Spinal cord (tissue), 10 donors: Measurements from ENCODE around the gene NLRP12. TPM values are rescaled to one million over a fixed set of nuclear protein-coding genes. Genes with fewer than 3 reads are reported as not detected.
A peak's percentile ranks its signal among the peaks of the same experiment; 100 is the strongest.
"Not testable (repeated sequence)": the region's sequence is repeated elsewhere in the genome, so short reads cannot be mapped to it uniquely, and the experiment has no call there.

ENCODE experiments used
- DNase-seq, 6 donors: peaks; one replicate each; pipeline versions ENCODE4 v3.0.0 to v3.0.0-alpha.2; 2013 to 2015; ENCODE audit warnings: low spot score in 6 of 6, low read depth in 4 of 6
- H3K27ac ChIP-seq: one replicate; pipeline ENCODE4 v1.5.1; 2013; ENCODE audit warnings: low read depth, low read length, control low read depth
- H3K27me3 ChIP-seq: one replicate; pipeline ENCODE4 v1.6.1; 2013; ENCODE audit warnings: low read length; ENCODE audit not compliant: control insufficient read depth, insufficient read depth
- H3K36me3 ChIP-seq: one replicate; pipeline ENCODE4 v1.6.1; 2013; ENCODE audit warnings: low read length; ENCODE audit not compliant: control insufficient read depth, insufficient read depth
- H3K4me1 ChIP-seq: one replicate; pipeline ENCODE4 v1.6.1; 2013; ENCODE audit warnings: low read length; ENCODE audit not compliant: control insufficient read depth, insufficient read depth
- H3K4me3 ChIP-seq: one replicate; pipeline ENCODE4 v1.5.1; 2013; ENCODE audit warnings: low read depth, low read length, control low read depth
- H3K9me3 ChIP-seq: one replicate; pipeline ENCODE4 v1.6.1; 2013; ENCODE audit warnings: low read length; ENCODE audit not compliant: control insufficient read depth, insufficient read depth
- WGBS: methylation state at CpG from one replicate; pipeline ENCODE4 v1.1.5; 2013; ENCODE audit warnings: missing lambda C conversion rate; ENCODE audit not compliant: insufficient coverage; 5-methylcytosine and 5-hydroxymethylcytosine counted together
- polyA plus RNA-seq, 2 donors: library from polyadenylated mRNA; unstranded; fragments of 120-200 nt; gene quantifications; one replicate each; pipeline ENCODE4 v1.2.1, GENCODE V29; 2013; ENCODE audit not compliant: insufficient read length in 2 of 2
- total RNA-seq, 2 donors: library from RNA; depleted of rRNA in 1 of 2; stranded (reverse); fragments of 120-200 nt in 1 of 2; fragments of >200 nt in 1 of 2; gene quantifications; one replicate each; pipeline versions ENCODE4 v1.2.3 to v1.2.4, GENCODE V29; 2013 to 2014
- donor health status: healthy.

The NLRP12 gene
- total and polyA plus RNA-seq, 4 donors = 0.11 to 0.99 (median 0.36) TPM; not detected in 1

DNA sequence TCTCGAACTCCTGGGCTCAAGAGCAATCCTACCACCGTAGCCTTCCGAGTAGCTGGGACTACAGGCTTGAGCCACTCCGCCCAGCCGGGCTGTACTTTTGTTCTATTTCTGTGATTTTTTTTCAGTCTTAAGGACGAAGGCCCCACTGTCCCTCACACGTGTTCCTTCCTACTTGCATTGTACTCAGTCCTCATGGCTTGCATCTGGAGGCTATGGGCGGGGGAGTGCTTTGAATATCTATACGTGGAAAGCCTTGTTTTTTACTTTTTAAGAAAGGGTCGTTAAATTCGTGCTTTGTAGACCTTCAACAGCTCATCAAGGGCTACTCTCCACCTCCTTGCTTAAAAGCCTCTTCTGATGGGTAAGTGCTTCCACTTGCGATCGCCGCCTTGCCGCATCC lies 36.8 kb downstream of the NLRP12 start:
- Histone ChIP-seq H3K4me1 (no peaks in the 10 kb centered on the region), H3K9me3 (no peaks in the 10 kb centered on the region), H3K4me3 (no peak overlapping the region), H3K36me3 (no peaks in the 10 kb centered on the region), H3K27ac (no peak overlapping the region), H3K27me3 (no peaks in the 10 kb centered on the region)
- WGBS = 92% methylated on average over 9 of the region's 15 CpGs
- no peak for DNase-seq

DNA sequence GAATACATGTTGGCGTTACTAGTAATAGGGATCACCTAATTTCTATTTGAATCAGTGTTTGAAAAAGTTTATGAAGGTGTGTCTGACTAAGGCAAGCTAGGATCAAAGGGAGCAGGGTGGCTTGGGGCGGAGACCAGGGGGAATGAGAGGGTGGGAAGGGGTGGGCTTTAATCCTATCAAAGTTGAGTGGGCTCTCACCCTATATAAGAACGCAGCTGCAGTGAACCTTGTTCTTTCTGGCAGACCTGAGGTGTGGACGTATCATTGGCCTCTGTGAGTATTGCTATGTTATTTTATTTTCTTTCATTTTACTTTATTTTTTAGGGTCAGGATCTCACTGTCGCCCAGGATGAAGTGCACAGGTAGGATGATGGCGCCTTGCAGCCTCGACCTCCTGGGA lies 37.4 kb downstream of the NLRP12 start:
- no peak for DNase-seq
- no peaks in the 10 kb centered on the region for H3K4me1 ChIP-seq
- no peak overlapping the region for H3K4me3 ChIP-seq
- no CpG with 5 or more reads among the region's 7 CpGs for WGBS
- no peaks in the 10 kb centered on the region for H3K36me3 ChIP-seq
- H3K27me3 ChIP-seq = no peaks in the 10 kb centered on the region
- H3K27ac ChIP-seq = no peak overlapping the region
- no peaks in the 10 kb centered on the region for H3K9me3 ChIP-seq

DNA sequence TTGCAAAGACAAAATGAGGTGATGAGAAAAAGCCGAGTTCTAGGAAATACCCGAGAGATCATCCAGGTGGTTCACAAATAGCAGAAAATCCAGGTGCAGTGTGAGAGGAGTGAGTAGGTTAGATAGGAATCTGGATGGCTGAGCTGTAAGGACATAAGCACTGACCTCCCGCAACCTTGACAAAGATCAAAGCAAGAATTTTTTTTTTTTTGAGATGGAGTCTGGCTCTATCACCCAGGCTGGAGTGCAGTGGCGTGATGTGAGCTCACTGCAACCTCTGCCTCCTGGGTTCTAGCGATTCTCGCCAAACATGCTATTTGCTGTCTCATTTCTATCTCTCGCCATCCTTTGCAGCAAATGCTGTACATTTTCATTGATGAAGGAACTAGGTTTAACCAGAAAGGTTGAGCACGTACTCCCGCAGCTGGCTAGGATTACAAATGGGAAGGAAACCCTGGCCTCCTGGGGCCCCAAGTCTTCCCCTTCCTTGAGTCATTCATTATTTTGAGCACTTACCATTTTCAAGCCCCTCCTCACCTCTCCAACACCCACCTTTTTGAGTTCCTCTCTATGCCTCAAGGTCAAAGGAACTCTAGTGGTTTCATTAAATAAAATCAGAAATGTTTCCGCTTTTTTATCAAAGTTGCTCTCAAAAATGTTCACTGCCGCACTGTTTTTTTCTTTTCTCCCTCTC lies 38.8 kb downstream of the NLRP12 start:
- no peak overlapping the region for H3K27ac ChIP-seq
- 80% methylated on average over 10 of the region's 11 CpGs for WGBS
- no peak for DNase-seq

DNA sequence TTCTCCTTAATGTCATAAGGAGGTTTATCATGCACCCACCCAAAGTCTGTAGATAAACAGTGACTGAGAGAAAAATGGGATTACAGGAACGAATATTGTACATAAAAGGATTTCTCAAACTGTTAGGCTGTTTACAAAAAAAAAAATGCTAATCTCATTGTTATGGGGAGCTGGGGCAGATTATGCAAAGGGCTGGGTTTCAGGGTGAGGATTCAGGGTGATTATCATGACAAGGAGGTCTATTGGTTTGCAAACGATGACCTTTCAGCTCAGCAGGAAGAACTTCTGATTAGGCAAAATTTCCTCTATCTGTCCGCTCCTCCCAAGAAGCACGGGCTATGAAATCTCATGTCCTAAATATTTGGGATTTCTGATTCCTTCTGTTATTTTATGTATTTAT lies 41.4 kb downstream of the NLRP12 start:
- DNase-seq = no peak
- H3K4me3 ChIP-seq = no peak overlapping the region
- no peaks in the 10 kb centered on the region for H3K9me3 ChIP-seq
- no peaks in the 10 kb centered on the region for H3K4me1 ChIP-seq
- H3K27me3 ChIP-seq = no peaks in the 10 kb centered on the region
- no peaks in the 10 kb centered on the region for H3K36me3 ChIP-seq
- WGBS = 100% methylated on average over 1 of the region's 4 CpGs
- H3K27ac ChIP-seq = no peak overlapping the region

More for the DNA sequence above, 38.8 kb downstream of the NLRP12 start:
- Histone ChIP-seq H3K4me1 (no peaks in the 10 kb centered on the region), H3K36me3 (no peaks in the 10 kb centered on the region), H3K4me3 (no peak overlapping the region), H3K27me3 (no peaks in the 10 kb centered on the region), H3K9me3 (no peaks in the 10 kb centered on the region)

DNA sequence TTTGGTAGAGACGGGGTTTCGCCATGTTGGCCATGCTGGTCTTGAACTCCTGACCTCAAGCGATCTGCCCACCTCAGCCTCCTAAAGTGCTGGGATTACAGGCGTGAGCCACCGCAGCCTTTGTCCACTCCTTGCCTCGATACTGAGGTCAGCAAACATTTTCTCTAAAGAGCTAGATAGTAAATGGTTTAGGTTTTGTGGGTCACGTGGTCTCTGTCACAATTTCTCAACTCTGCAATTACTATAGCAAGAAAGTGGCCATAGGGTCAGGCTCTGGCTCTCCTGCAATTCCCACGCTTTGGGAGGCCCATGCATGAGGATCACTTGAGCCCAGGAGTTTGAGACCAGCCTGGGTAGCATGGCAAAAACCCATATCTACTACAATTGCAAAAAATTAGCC lies 42.8 kb downstream of the NLRP12 start:
- WGBS = 81% methylated on average over 5 of the region's 8 CpGs
- H3K36me3 ChIP-seq, DNase-seq, H3K4me3 ChIP-seq, H3K4me1 ChIP-seq, H3K27me3 ChIP-seq, H3K9me3 ChIP-seq, H3K27ac ChIP-seq: not testable (repeated sequence)

DNA sequence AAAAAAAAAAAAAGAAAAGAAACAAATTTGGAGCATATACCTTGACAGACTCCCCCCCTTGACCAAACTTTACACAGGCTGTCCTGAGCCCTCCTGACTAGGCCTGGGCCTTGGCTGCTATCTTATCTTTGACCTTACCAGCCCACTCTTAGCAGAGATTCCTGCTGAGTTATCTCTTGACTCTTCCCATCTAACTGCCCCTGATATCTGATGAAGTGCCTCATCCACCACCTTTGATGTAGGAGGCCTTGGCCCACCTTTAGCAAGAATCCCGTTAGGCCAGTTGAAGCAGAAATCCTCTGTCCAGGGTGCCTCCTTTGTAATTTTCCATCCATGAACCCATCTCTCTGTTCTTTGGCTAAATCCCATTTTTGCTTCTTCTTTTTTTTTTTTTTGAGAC lies 43.6 kb downstream of the NLRP12 start:
- WGBS = no CpG with 5 or more reads among the region's 1 CpG
- Histone ChIP-seq H3K4me1 (no peaks in the 10 kb centered on the region), H3K9me3 (no peaks in the 10 kb centered on the region), H3K27ac (no peak overlapping the region), H3K4me3 (no peak overlapping the region), H3K36me3 (no peaks in the 10 kb centered on the region), H3K27me3 (no peaks in the 10 kb centered on the region)
- no peak for DNase-seq

DNA sequence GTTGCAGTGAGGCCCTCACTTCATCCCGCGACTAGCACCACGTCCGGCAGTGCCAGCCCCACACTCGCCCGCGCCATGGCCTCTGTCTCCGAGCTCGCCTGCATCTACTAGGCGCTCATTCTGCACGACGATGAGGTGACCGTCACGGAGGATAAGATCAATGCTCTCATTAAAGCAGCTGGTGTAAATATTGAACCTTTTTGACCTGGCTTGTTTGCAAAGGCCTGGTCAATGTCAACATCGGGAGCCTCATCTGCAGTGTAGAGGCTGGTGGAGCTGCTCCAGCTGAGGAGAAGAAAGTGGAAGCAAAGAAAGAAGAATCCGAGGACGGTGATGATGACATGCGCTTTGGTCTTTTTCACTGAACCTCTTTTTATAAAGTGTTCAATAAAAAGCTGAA lies 48.6 kb downstream of the NLRP12 start:
- 89% methylated on average over 15 of the region's 18 CpGs for WGBS

DNA sequence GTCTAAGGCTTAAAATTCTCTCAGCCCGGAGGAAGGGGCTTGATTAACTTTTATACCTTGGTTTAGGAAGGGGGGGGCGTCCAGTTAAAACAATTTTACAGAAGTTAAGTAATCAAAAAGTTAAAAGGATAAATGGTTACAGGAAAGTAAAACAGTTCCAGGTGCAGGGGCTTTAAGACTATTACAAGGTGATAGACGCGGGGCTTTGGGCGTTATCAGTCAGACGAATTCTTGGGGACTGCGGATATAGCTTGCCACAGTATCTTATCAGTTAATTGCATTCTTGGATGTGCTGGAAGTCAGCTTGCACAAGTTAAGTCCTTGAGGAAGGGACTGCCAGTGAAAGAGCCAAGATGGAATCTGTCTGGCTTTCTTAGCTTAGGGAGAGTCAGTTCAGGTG lies 49.6 kb downstream of the NLRP12 start:
- DNase-seq, H3K4me1 ChIP-seq, H3K36me3 ChIP-seq, H3K9me3 ChIP-seq, H3K27ac ChIP-seq, H3K27me3 ChIP-seq, H3K4me3 ChIP-seq: not testable (repeated sequence)
- WGBS = 49% methylated on average over 2 of the region's 7 CpGs

More for the DNA sequence above, 48.6 kb downstream of the NLRP12 start:
- Histone ChIP-seq H3K9me3 (no peaks in the 10 kb centered on the region), H3K4me1 (no peaks in the 10 kb centered on the region), H3K27ac (no peak overlapping the region), H3K4me3 (no peak overlapping the region), H3K27me3 (no peaks in the 10 kb centered on the region), H3K36me3 (no peaks in the 10 kb centered on the region)
- DNase-seq = no peak

DNA sequence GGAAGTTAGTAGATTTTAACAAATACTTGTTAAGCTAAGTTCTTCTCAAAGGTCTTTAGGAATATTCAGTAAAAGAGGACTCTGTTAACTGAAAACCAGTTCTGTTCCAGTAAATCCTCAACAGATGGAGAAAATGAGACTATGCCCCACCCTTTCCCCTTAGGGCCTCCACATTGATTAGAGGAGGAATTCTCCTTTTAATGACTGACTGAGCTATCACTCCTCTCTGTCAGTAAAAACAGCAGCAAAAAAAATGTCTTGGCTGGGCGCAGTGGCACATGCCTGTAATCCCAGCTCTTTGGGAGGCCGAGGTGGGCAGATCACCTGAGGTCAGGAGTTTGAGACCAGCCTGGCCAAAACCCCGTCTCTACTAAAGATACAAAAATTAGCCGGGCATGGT lies 50.1 kb downstream of the NLRP12 start:
- no peak for DNase-seq
- Histone ChIP-seq H3K4me3 (no peak overlapping the region), H3K27me3 (no peaks in the 10 kb centered on the region), H3K4me1 (no peaks in the 10 kb centered on the region), H3K9me3 (no peaks in the 10 kb centered on the region), H3K27ac (no peak overlapping the region), H3K36me3 (no peaks in the 10 kb centered on the region)
- 72% methylated on average over 2 of the region's 4 CpGs for WGBS

DNA sequence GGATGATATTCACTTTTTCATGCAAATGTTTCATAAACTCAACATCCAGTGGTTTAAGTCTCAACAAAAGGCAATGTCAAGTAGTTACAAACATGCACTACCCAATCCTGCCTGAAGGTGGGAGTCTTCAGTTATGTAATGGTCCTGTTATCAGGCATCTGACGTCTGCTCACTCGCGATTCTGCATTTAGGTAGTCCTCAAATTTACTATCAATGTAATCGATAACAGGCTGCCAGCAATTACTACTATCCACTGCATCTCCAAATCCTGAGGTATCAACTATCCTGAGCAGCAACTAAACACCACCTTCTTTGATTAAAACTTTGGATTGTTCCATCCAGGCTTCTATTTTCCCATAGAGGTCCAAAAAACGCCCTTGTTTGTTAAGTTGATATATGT lies 51.2 kb downstream of the NLRP12 start:
- Histone ChIP-seq H3K27ac (no peak overlapping the region), H3K36me3 (no peaks in the 10 kb centered on the region), H3K9me3 (no peaks in the 10 kb centered on the region), H3K27me3 (no peaks in the 10 kb centered on the region), H3K4me3 (no peak overlapping the region), H3K4me1 (no peaks in the 10 kb centered on the region)
- DNase-seq = peak; percentile 10 to 92 (median 42)
- 0% methylated on average over 4 of the region's 5 CpGs for WGBS
